GM21367 (cell line): Measurements from ENCODE around the gene ANGPTL8.

Source experiments
- ATAC-seq: cut with Tn5 transposase; IDR thresholded peaks from one replicate; pipeline ENCODE4 v1.9.1; 2021; ENCODE audit not compliant: unreplicated experiment

ANGPTL8 gene

GRCh38 chr19:11236324-11237301 lies 2.8 kb upstream of the ANGPTL8 start:
- no peak for ATAC-seq

- no peak for ATAC-seq
Observed at GRCh38 chr19:11237321-11237720, 2.1 kb upstream of the ANGPTL8 start.

GRCh38 chr19:11238041-11238440 lies 1.4 kb upstream of the ANGPTL8 start:
- ATAC-seq = no peak

GRCh38 chr19:11238781-11239376 lies 540 bp upstream of the ANGPTL8 start:
- no peak for ATAC-seq

- ATAC-seq = no peak
Observed at GRCh38 chr19:11240008-11240444, 607 bp downstream of the ANGPTL8 start.

GRCh38 chr19:11242025-11242424 lies 2.6 kb downstream of the ANGPTL8 start:
- no peak for ATAC-seq

- no peak for ATAC-seq
Observed at GRCh38 chr19:11242864-11243797, 3.7 kb downstream of the ANGPTL8 start.

- no peak for ATAC-seq
Observed at GRCh38 chr19:11243798-11244169, 4.4 kb downstream of the ANGPTL8 start.

GRCh38 chr19:11244846-11245589 lies 5.6 kb downstream of the ANGPTL8 start:
- ATAC-seq = no peak

- ATAC-seq = no peak
Observed at GRCh38 chr19:11246941-11247340, 7.5 kb downstream of the ANGPTL8 start.

- no peak for ATAC-seq
Observed at GRCh38 chr19:11247391-11247790, 8.0 kb downstream of the ANGPTL8 start.

GRCh38 chr19:11247934-11248333 lies 8.5 kb downstream of the ANGPTL8 start:
- no peak for ATAC-seq

- ATAC-seq = no peak
Observed at GRCh38 chr19:11248852-11249251, 9.4 kb downstream of the ANGPTL8 start.

- ATAC-seq = no peak
Observed at GRCh38 chr19:11251217-11251616, 11.8 kb downstream of the ANGPTL8 start.

GRCh38 chr19:11251650-11252314 lies 12.4 kb downstream of the ANGPTL8 start:
- no peak for ATAC-seq

- ATAC-seq = no peak
Observed at GRCh38 chr19:11252665-11253355, 13.4 kb downstream of the ANGPTL8 start.

GRCh38 chr19:11254666-11255065 lies 15.2 kb downstream of the ANGPTL8 start:
- ATAC-seq = no peak

GRCh38 chr19:11256189-11256588 lies 16.8 kb downstream of the ANGPTL8 start:
- ATAC-seq = no peak

- ATAC-seq = no peak
Observed at GRCh38 chr19:11257846-11258380, 18.5 kb downstream of the ANGPTL8 start.
